ENCODE data around the gene RETN.

DNA sequence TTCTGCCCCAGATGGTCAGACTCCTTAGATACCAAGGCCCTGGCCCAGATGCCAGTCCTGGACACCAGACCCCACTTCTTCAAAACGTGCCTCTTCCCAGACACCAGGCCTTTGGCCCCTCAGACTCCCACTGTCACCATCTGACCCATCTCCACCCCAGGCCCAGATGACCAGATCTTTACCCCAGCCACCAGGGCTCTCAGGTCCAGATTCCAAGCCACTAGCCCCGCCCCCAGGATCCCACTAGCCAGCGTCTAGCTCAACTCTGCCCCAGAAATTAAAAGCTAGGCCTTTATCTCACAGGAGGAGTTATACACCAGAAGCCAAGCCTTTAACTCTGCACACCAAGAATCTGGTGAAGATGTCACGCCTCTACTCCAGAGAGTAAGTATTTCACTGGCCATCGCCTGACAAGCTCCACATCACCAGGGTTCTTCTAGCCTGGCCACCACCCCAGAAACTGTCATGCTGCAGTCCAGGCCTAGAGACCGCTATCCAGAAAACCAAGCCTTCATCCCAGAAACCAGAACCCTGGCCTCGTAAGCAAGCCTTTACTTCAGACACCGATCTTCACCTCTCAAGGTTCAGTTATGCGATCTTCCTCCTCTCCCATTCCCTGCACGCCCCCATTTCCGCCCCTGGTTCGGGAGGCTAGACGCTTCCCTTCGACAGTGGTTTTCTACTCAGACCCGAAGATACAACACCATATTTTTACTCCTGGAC, 40.1 kb upstream of the RETN start:
- TF ChIP-seq ZNF8 (CRISPR knock-in tag; IDR thresholded peaks at IDR 0.05), result no peak
- TF ChIP-seq GLIS3 (CRISPR knock-in tag; IDR thresholded peaks at IDR 0.05), result no peak
- TF ChIP-seq, protein P1, sequence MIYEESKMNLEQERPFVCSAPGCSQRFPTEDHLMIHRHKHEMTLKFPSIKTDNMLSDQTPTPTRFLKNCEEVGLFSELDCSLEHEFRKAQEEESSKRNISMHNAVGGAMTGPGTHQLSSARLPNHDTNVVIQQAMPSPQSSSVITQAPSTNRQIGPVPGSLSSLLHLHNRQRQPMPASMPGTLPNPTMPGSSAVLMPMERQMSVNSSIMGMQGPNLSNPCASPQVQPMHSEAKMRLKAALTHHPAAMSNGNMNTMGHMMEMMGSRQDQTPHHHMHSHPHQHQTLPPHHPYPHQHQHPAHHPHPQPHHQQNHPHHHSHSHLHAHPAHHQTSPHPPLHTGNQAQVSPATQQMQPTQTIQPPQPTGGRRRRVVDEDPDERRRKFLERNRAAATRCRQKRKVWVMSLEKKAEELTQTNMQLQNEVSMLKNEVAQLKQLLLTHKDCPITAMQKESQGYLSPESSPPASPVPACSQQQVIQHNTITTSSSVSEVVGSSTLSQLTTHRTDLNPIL (CRISPR knock-in tag; IDR thresholded peaks at IDR 0.05; ENCODE audit: low read depth), result no peak

All from SK-N-SH treated with all-trans-retinoic acid at 6 μM for 48 hours (cell line).